H1 (cell line): Measurements from ENCODE around the gene HOXD12. TPM values are rescaled to one million over a fixed set of nuclear protein-coding genes. Genes with fewer than 3 reads are reported as not detected.

Experiments
- CTCF ChIA-PET: fragments of 300-600 bp; sonication (Branson Sonifier 250); formaldehyde crosslinking; loops from one replicate; lab custom pipeline; 2021; ENCODE audit not compliant: partially characterized antibody; lab: Charles Lee
- POLR2A ChIA-PET: fragments of 300-600 bp; sonication (Branson Sonifier 250); formaldehyde crosslinking; loops from one replicate; lab custom pipeline; 2021; ENCODE audit warnings: inconsistent platforms; ENCODE audit not compliant: partially characterized antibody; lab: Charles Lee
- DNase-seq, 2 experiments: peaks; one replicate each; pipeline versions ENCODE4 v3.0.0 to v3.0.0-alpha.2; 2010 to 2022; ENCODE audit warnings: low spot score in 2 of 2, low read depth in 1 of 2, mixed read lengths in 1 of 2
- FAIRE-seq: peaks from 2 replicates; lab custom pipeline; 2011; peaks lifted over from hg19 to GRCh38; lab: Jason Lieb, UNC
- H2AFZ ChIP-seq: 2 replicates; pipeline ENCODE4 v1.8.1; 2012; ENCODE audit warnings: low read length, inconsistent platforms
- H2AK5ac ChIP-seq: 2 replicates; pipeline ENCODE4 v1.6.1; 2013; ENCODE audit warnings: low read depth, low read length
- H2BK120ac ChIP-seq: replicated peaks from 2 replicates; pipeline ENCODE3; 2013; ENCODE audit warnings: low read depth, low read length, inconsistent platforms
- H2BK12ac ChIP-seq: 2 replicates; pipeline ENCODE4 v1.6.1; 2013; ENCODE audit warnings: low read depth, low read length
- H2BK15ac ChIP-seq: 2 replicates; pipeline ENCODE4 v1.6.1; 2013; ENCODE audit warnings: low read length
- H2BK20ac ChIP-seq: 2 replicates; pipeline ENCODE4 v1.6.1; 2013; ENCODE audit warnings: low read length
- H2BK5ac ChIP-seq: 2 replicates; pipeline ENCODE4 v1.6.1; 2013; ENCODE audit warnings: low read depth, low read length
- H3K14ac ChIP-seq: 2 replicates; pipeline ENCODE4 v1.6.1; 2013; ENCODE audit warnings: inconsistent platforms; ENCODE audit not compliant: insufficient read length
- H3K18ac ChIP-seq: 2 replicates; pipeline ENCODE4 v1.6.1; 2013; ENCODE audit warnings: low read length; ENCODE audit errors: extremely low read depth
- H3K23ac ChIP-seq: 2 replicates; pipeline ENCODE4 v1.6.1; 2013; ENCODE audit warnings: inconsistent platforms; ENCODE audit not compliant: insufficient read length
- H3K23me2 ChIP-seq: 2 replicates; pipeline ENCODE4 v1.6.1; 2013; ENCODE audit warnings: low read depth, low read length
- H3K27ac ChIP-seq: 2 replicates; pipeline ENCODE4 v1.6.1; 2011; ENCODE audit warnings: low read depth, low read length, inconsistent platforms
- H3K27me3 ChIP-seq, 4 experiments: replicated peaks in 1 of 4; 1 replicate in 1 of 4; 2 replicates in 3 of 4; pipeline versions ENCODE4 v1.6.1 to v1.8.1; 2011 to 2013; ENCODE audit warnings: low read length in 3 of 4, mild to moderate bottlenecking in 3 of 4, inconsistent platforms in 2 of 4, mixed read lengths in 2 of 4, moderate library complexity in 1 of 4; ENCODE audit not compliant: control insufficient read depth in 3 of 4, insufficient read depth in 3 of 4; ENCODE audit errors: extremely low read depth in 1 of 4
- H3K36me3 ChIP-seq, 4 experiments: 2 replicates each; pipeline versions ENCODE4 v1.6.1 to v1.8.1; 2011 to 2013; ENCODE audit warnings: mild to moderate bottlenecking in 4 of 4, low read length in 3 of 4, moderate library complexity in 2 of 4, control low read depth in 1 of 4, inconsistent platforms in 1 of 4; ENCODE audit not compliant: insufficient read depth in 4 of 4, control insufficient read depth in 2 of 4
- H3K4ac ChIP-seq: replicated peaks from 2 replicates; pipeline ENCODE3; 2013; ENCODE audit warnings: low read length, low read depth, mixed read lengths, inconsistent platforms; ENCODE audit not compliant: insufficient read length
- H3K4me1 ChIP-seq, 4 experiments: replicated peaks in 1 of 4; 1 replicate in 1 of 4; 2 replicates in 3 of 4; pipeline versions ENCODE4 v1.6.1 to v1.8.1; 2011 to 2013; ENCODE audit warnings: low read length in 3 of 4, inconsistent platforms in 2 of 4, mixed read lengths in 1 of 4; ENCODE audit not compliant: insufficient read depth in 4 of 4, control insufficient read depth in 3 of 4
- H3K4me2 ChIP-seq, 2 experiments: 2 replicates each; pipeline versions ENCODE4 v1.6.1 to v1.8.1; 2011 to 2013; ENCODE audit warnings: low read depth in 2 of 2, low read length in 2 of 2, control low read depth in 1 of 2, inconsistent platforms in 1 of 2, mild to moderate bottlenecking in 1 of 2; ENCODE audit not compliant: insufficient read depth in 1 of 2
- H3K4me3 ChIP-seq, 4 experiments: fragments of 200-600, 300-600 bp in 1 of 4; sonication (generic), shearing (Covaris generic), sonication (Bioruptor Twin) in 1 of 4; 2 replicates each; pipeline versions ENCODE4 v1.5.1 to v1.8.1; 2011 to 2016; ENCODE audit warnings: low read length in 4 of 4, low read depth in 3 of 4, control low read depth in 2 of 4, inconsistent platforms in 2 of 4, mild to moderate bottlenecking in 2 of 4, mixed read lengths in 1 of 4, moderate library complexity in 1 of 4; ENCODE audit not compliant: insufficient read depth in 2 of 4; ENCODE audit errors: extremely low read depth in 1 of 4
- H3K56ac ChIP-seq: replicated peaks from 2 replicates; pipeline ENCODE3; 2013; ENCODE audit warnings: low read depth, mild to moderate bottlenecking, mixed read lengths, low read length, inconsistent platforms; ENCODE audit not compliant: insufficient read length
- H3K79me1 ChIP-seq: 2 replicates; pipeline ENCODE4 v1.6.1; 2013; ENCODE audit warnings: low read depth, low read length, control low read depth
- H3K79me2 ChIP-seq, 2 experiments: 2 replicates each; pipeline versions ENCODE4 v1.6.1 to v1.8.1; 2012 to 2013; ENCODE audit warnings: low read length in 2 of 2, mild to moderate bottlenecking in 2 of 2, inconsistent platforms in 1 of 2; ENCODE audit not compliant: insufficient read depth in 2 of 2, control insufficient read depth in 1 of 2
- H3K9ac ChIP-seq, 4 experiments: replicated peaks in 1 of 4; 1 replicate in 1 of 4; 2 replicates in 3 of 4; pipeline versions ENCODE4 v1.6.1 to v1.8.1; 2011 to 2013; ENCODE audit warnings: low read depth in 3 of 4, low read length in 3 of 4, control low read depth in 2 of 4, mild to moderate bottlenecking in 2 of 4, moderate library complexity in 2 of 4, inconsistent platforms in 1 of 4; ENCODE audit errors: extremely low read depth in 1 of 4
- H3K9me3 ChIP-seq, 2 experiments: 2 replicates each; pipeline versions ENCODE4 v1.6.1 to v1.8.1; 2012 to 2013; ENCODE audit warnings: mild to moderate bottlenecking in 2 of 2, moderate library complexity in 2 of 2, control low read depth in 1 of 2, inconsistent platforms in 1 of 2, low read depth in 1 of 2, low read length in 1 of 2, mixed read lengths in 1 of 2; ENCODE audit not compliant: insufficient read depth in 2 of 2
- H4K20me1 ChIP-seq, 2 experiments: replicated peaks in 1 of 2; 2 replicates each; pipeline versions ENCODE3 to v1.8.1; 2011 to 2013; ENCODE audit warnings: inconsistent platforms in 2 of 2, low read length in 2 of 2, mild to moderate bottlenecking in 1 of 2; ENCODE audit not compliant: insufficient read depth in 2 of 2, control insufficient read depth in 1 of 2
- H4K5ac ChIP-seq: 2 replicates; pipeline ENCODE4 v1.6.1; 2013; ENCODE audit warnings: low read length, low read depth, mixed read lengths, inconsistent platforms; ENCODE audit not compliant: insufficient read length
- H4K8ac ChIP-seq: 2 replicates; pipeline ENCODE4 v1.8.0; 2013; ENCODE audit warnings: mild to moderate bottlenecking, moderate library complexity, low read length, inconsistent platforms; ENCODE audit not compliant: insufficient read depth; ENCODE audit errors: extremely low read depth
- H4K91ac ChIP-seq: replicated peaks from 2 replicates; pipeline ENCODE3; 2013; ENCODE audit warnings: low read length, mixed read lengths, inconsistent platforms; ENCODE audit not compliant: insufficient read length
- CBX8 ChIP-seq: fragments of 300-800, 300-1000 bp; sonication (generic); IDR thresholded peaks from 2 replicates; pipeline ENCODE4 v1.7.1; 2016; ENCODE audit warnings: low read depth, low read length, borderline replicate concordance
- CHD2 ChIP-seq: IDR thresholded peaks from 2 replicates; pipeline ENCODE4 v1.6.1; 2012; ENCODE audit warnings: low read length, improper control_type of control experiment
- WGBS, 2 experiments: shearing (Covaris generic) in 1 of 2; methylation state at CpG; one replicate each; pipeline versions ENCODE4 v1.1.6 to v1.1.7; 2013 to 2015; ENCODE audit warnings: low lambda C conversion rate in 2 of 2, mixed read lengths in 2 of 2, inconsistent platforms in 1 of 2, low coverage in 1 of 2, missing lambda C conversion rate in 1 of 2; ENCODE audit not compliant: insufficient replicate concordance in 2 of 2, insufficient coverage in 1 of 2, insufficient read length in 1 of 2; ENCODE audit errors: extremely low coverage in 1 of 2, missing lambda C conversion rate in 1 of 2; 5-methylcytosine and 5-hydroxymethylcytosine counted together
- polyA plus RNA-seq, 7 experiments: library from polyadenylated mRNA; depleted of rRNA in 3 of 7; stranded (reverse) in 5 of 7; unstranded in 2 of 7; fragments of >200 nt in 5 of 7; fragments of 200-250 nt in 2 of 7; gene quantifications; 1 replicate in 5 of 7; 2 replicates in 1 of 7; 4 replicates in 1 of 7; pipeline versions ENCODE4 v1.2.1 to v1.2.3, GENCODE V29; 2011 to 2013; ENCODE audit warnings: missing spikeins in 2 of 7, mixed read lengths in 2 of 7
- total RNA-seq: library from RNA; stranded (reverse); fragmentation: NEBNext Ultra II Directional; extraction: Animal tissue kit (Norgen Biotek cat#: 25700); gene quantifications from 2 replicates; pipeline ENCODE4 v1.2.1, GENCODE V29; 2021

The HOXD12 gene
- total and polyA plus RNA-seq, 2 of the 8 experiments (the other 6 are each of a cell fraction or from before 2014, with no cell fraction given): not detected

DNA sequence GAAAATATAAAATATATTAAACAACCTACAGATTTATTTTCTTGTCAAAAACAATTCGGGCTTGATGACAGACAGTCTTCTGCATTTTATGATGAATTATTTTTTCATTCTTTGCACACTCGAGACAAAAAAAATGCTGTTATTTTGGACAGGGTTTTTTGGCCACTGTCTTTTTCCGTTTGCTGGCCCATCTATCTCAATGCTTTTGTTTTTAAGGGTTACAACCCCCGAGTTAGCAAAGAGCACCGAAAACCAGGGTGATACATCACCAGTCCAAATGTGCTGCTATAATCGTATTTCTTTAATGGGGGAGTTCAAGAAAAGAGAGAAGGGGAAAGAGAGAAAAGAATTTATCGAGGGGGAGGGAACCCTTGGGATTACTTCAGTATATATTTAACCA, 23.5 kb upstream of the HOXD12 start:
- peaks cover 6 to 12% of the 10 kb centered on the region in 2 experiments for H4K20me1 ChIP-seq
- no peak overlapping the region for H3K14ac ChIP-seq
- peaks cover 85 to 98% (median 92%) of the 10 kb centered on the region in 4 experiments for H3K27me3 ChIP-seq
- no peak overlapping the region for H2BK15ac ChIP-seq
- H3K4me3 ChIP-seq: no peak overlapping the region
- no peak overlapping the region for H3K4ac ChIP-seq
- H3K56ac ChIP-seq: no peak overlapping the region
- H3K79me2 ChIP-seq: no peaks in the 10 kb centered on the region
- no peak overlapping the region for H2BK12ac ChIP-seq
- no peak overlapping the region for H2AK5ac ChIP-seq
- H2BK20ac ChIP-seq: no peak overlapping the region
- H3K4me2 ChIP-seq: peak overlapping the region in 1 of 2 experiments; percentile 52; a peak in 1 of 4 replicates
- H2BK120ac ChIP-seq: no peak overlapping the region
- H4K5ac ChIP-seq: no peak overlapping the region
- WGBS, 2 experiments: 46% methylated on average over 7 of the region's 7 CpGs; no CpG with 5 or more reads in 1 of the 2 experiments
- H3K27ac ChIP-seq: no peak overlapping the region
- no peak overlapping the region for H2BK5ac ChIP-seq
- no peak overlapping the region for H2AFZ ChIP-seq
- ChIA-PET POLR2A (no interaction called here), CTCF (no interaction called here)
- H3K4me1 ChIP-seq: peaks cover 3 to 19% (median 8%) of the 10 kb centered on the region in 4 experiments; a peak in 6 of 7 replicates
- no peaks in the 10 kb centered on the region; a peak in 1 of 4 replicates for H3K9me3 ChIP-seq
- no peak overlapping the region for H3K23ac ChIP-seq
- DNase-seq (no peak), FAIRE-seq (no peak)
- H4K91ac ChIP-seq: no peak overlapping the region
- H4K8ac ChIP-seq: no peak overlapping the region
- TF ChIP-seq CHD2 (no peak), CBX8 (0 out of 2 replicates have a peak, but pooled peaks have one; percentile 4)
- no peak overlapping the region for H3K18ac ChIP-seq
- H3K79me1 ChIP-seq: no peaks in the 10 kb centered on the region
- peaks cover 0 to 6% (median 0%) of the 10 kb centered on the region in 4 experiments; a peak in 1 of 8 replicates for H3K36me3 ChIP-seq
- H3K9ac ChIP-seq: no peak overlapping the region
- peaks cover 6% of the 10 kb centered on the region; the same call in 1 of the 2 replicates for H3K23me2 ChIP-seq
